Psoas muscle (tissue), 8 donors: ENCODE data around the gene ZNF560. TPM values are rescaled to one million over a fixed set of nuclear protein-coding genes. Genes with fewer than 3 reads are reported as not detected.
"Not testable (repeated sequence)": the region's sequence is repeated elsewhere in the genome, so short reads cannot be mapped to it uniquely, and the experiment has no call there.

ENCODE experiments used
- ATAC-seq, 4 donors: fragments of 200-7000 bp; cut with Tn5 transposase; one replicate each; pipeline ENCODE4 v1.9.1; 2020; ENCODE audit warnings: moderate library complexity in 3 of 4, mild to moderate bottlenecking in 2 of 4
- DNase-seq, 2 donors: peaks; one replicate each; pipeline ENCODE4 v3.0.0-alpha.2; 2020
- H3K27ac ChIP-seq: fragments of 200-600 bp; one replicate; pipeline ENCODE4 v1.8.0; 2022
- H3K27me3 ChIP-seq, 3 donors: fragments of 200-600 bp in 1 of 3; one replicate each; pipeline versions ENCODE4 v1.6.1 to v1.8.0; 2013 to 2022; ENCODE audit warnings: low read length in 2 of 3, mild to moderate bottlenecking in 2 of 3, moderate library complexity in 1 of 3; ENCODE audit not compliant: insufficient read depth in 3 of 3
- H3K36me3 ChIP-seq, 2 donors: fragments of 200-600 bp in 1 of 2; one replicate each; pipeline versions ENCODE4 v1.6.1 to v1.8.0; 2013 to 2022; ENCODE audit warnings: low read depth in 1 of 2, mild to moderate bottlenecking in 1 of 2, moderate library complexity in 1 of 2; ENCODE audit not compliant: insufficient read depth in 1 of 2
- H3K4me1 ChIP-seq: fragments of 200-600 bp; one replicate; pipeline ENCODE4 v1.8.0; 2022
- H3K4me3 ChIP-seq: fragments of 200-600 bp; one replicate; pipeline ENCODE4 v1.8.0; 2022; ENCODE audit warnings: mild to moderate bottlenecking
- H3K9me3 ChIP-seq: fragments of 200-600 bp; one replicate; pipeline ENCODE4 v1.8.0; 2022
- CTCF ChIP-seq: fragments of 200-600 bp; IDR thresholded peaks from one replicate; pipeline ENCODE4 v1.8.0; 2022; ENCODE audit warnings: antibody characterized with exemption
- WGBS, 3 donors: extraction: QIAGEN DNeasy Blood & Tissue Kit; methylation state at CpG; one replicate each; pipeline versions ENCODE4 v1.1.6 to v1.1.7; 2013; 5-methylcytosine and 5-hydroxymethylcytosine counted together
- intact Hi-C, 2 donors: fragments of 100-400 bp; cut with DNase I; formaldehyde crosslinking; loops; one replicate each; pipeline versions ENCODE4 v1.11.0 to v1.14.2; 2022
- long read RNA-seq, 2 donors: library from polyadenylated mRNA; unstranded; transcript quantifications; one replicate each; pipeline ENCODE4 v2.0.0, GENCODE V29; 2021
- polyA plus RNA-seq, 3 donors: library from polyadenylated mRNA; stranded (reverse); fragments of 200-250 nt; gene quantifications; one replicate each; pipeline ENCODE4 v1.2.3, GENCODE V29; 2013
- total RNA-seq, 4 donors: library from RNA; stranded (reverse); fragmentation: NEBNext Ultra II Directional in 2 of 4; extraction: Animal tissue kit (Norgen Biotek cat#: 25700) in 2 of 4; gene quantifications; one replicate each; pipeline versions ENCODE4 v1.2.1 to v1.2.4, GENCODE V29; 2021 to 2023
- donor health status: healthy with polysubstance abuse.
- donor health status: DM: no; HTN: no; CAD: no; lungs with moderate emphysema.
- donor health status: Bipolar disorder and iron deficiency.
- donor health status: healthy.
- donor health status: DM: yes; HTN: yes; CAD: no.
- donor health status: DM: no; HTN: no; CAD: no.
- donor health status: DM: no; HTN: no; CAD: no.
- donor health status: DM: yes; HTN: yes; CAD: no.

The ZNF560 gene
- total RNA-seq: under 1 TPM in 1 of 4 donors, not detected in 3; 0.48 TPM
- under 1 TPM in 2 of 3 donors, not detected in 1; 0.01 to 0.04 TPM for polyA plus RNA-seq
- long read RNA-seq, donor 1: 0 reads
- long read RNA-seq, donor 2: 0 reads

- intact Hi-C loops: no loop called here
- DNase-seq (no peak), ATAC-seq (no peak)
- TF ChIP-seq CTCF: no peak
- Histone ChIP-seq H3K27me3 (peaks cover 0 to 6% (median 0%) of the 10 kb centered on the region in 3 donors), H3K36me3 (no peaks in the 10 kb centered on the region), H3K27ac (no peak within 1 kb of the TSS), H3K9me3 (peaks cover 37% of the 10 kb centered on the region), H3K4me3 (no peak within 1 kb of the TSS), H3K4me1 (no peaks in the 10 kb centered on the region)
- 1 to 3% (median 3%) methylated on average over 44 of the region's 44 CpGs for WGBS, 3 donors
Measured at GRCh38 chr19:9498183-9498902, at the start of gene ZNF560. Gene ZNF560 (minus strand): TSS chr19:9498616. CDS start chr19:9475313, 23,303 bp downstream.

- DNase-seq: no peak
- intact Hi-C loops: no loop called here
- Histone ChIP-seq H3K27me3 (peaks cover 0 to 2% (median 0%) of the 10 kb centered on the region in 3 donors), H3K4me3 (no peak overlapping the region), H3K27ac (no peak overlapping the region), H3K4me1 (no peaks in the 10 kb centered on the region), H3K9me3 (no peaks in the 10 kb centered on the region), H3K36me3 (no peaks in the 10 kb centered on the region)
- WGBS, 3 donors: 87 to 94% (median 91%) methylated on average over 9 to 11 of the region's 11 CpGs
- TF ChIP-seq CTCF: no peak
- ATAC-seq: no peak
Measured at GRCh38 chr19:9547870-9548269, 49.5 kb upstream of the ZNF560 start.

GRCh38 chr19:9541281-9541680 is 42.9 kb upstream of the ZNF560 start:
- H3K36me3 ChIP-seq, intact Hi-C loops, H3K27me3 ChIP-seq, H3K4me3 ChIP-seq, ATAC-seq, H3K27ac ChIP-seq, DNase-seq: not testable (repeated sequence)
- peaks cover 12% of the 10 kb centered on the region for H3K4me1 ChIP-seq
- peaks cover 16% of the 10 kb centered on the region for H3K9me3 ChIP-seq
- WGBS, 3 donors: 74 to 84% (median 79%) methylated on average over 11 to 12 of the region's 12 CpGs

- WGBS, 3 donors: 48 to 100% (median 100%) methylated on average over 1 of the region's 1 CpG
- H3K27me3 ChIP-seq, ATAC-seq, DNase-seq, H3K4me3 ChIP-seq, H3K27ac ChIP-seq: not testable (repeated sequence)
- peaks cover 3 to 17% of the 10 kb centered on the region in 2 donors for H3K36me3 ChIP-seq
- peaks cover 22% of the 10 kb centered on the region for H3K9me3 ChIP-seq
- intact Hi-C loops: loop anchor here in 1 of 2 donors (5.0 kb wide), 2 partner anchors 403 to 1432 kb away; no protein-coding TSS in a partner anchor
- H3K4me1 ChIP-seq: peaks cover 12% of the 10 kb centered on the region
Measured at GRCh38 chr19:9539921-9540320, 41.5 kb upstream of the ZNF560 start.

GRCh38 chr19:9539201-9539600 is 40.8 kb upstream of the ZNF560 start:
- Histone ChIP-seq H3K9me3 (peaks cover 22% of the 10 kb centered on the region), H3K4me1 (peaks cover 12% of the 10 kb centered on the region), H3K4me3 (peak overlapping the region; percentile 91), H3K36me3 (peaks cover 9 to 25% of the 10 kb centered on the region in 2 donors), H3K27ac (peak overlapping the region; percentile 87)
- ATAC-seq, DNase-seq, H3K27me3 ChIP-seq: not testable (repeated sequence)
- 82 to 88% (median 83%) methylated on average over 6 of the region's 6 CpGs for WGBS, 3 donors
- intact Hi-C loops: loop anchor here in 1 of 2 donors (5.0 kb wide), 2 partner anchors 402 to 1433 kb away; no protein-coding TSS in a partner anchor
